Measurements from ENCODE around the gene PROSER3. TPM values are rescaled to one million over a fixed set of nuclear protein-coding genes. Genes with fewer than 3 reads are reported as not detected.

PROSER3 gene
- total RNA-seq, 1 experiment from 2014 or later, result 17.5 TPM

- H3K79me2 ChIP-seq (ENCODE audit: low read length), result no peaks in the 10 kb centered on the region
- no peaks in the 10 kb centered on the region for H4K20me1 ChIP-seq (ENCODE audit: insufficient read depth, low read depth, low read length)
- no peaks in the 10 kb centered on the region for H3K9me3 ChIP-seq (ENCODE audit: low read length)
- no peaks in the 10 kb centered on the region for H3K9me2 ChIP-seq (replicated peaks; ENCODE audit: insufficient read depth, low read length)
- H3K27me3 ChIP-seq (ENCODE audit: low read length), result no peaks in the 10 kb centered on the region
- no peak for DNase-seq
- H3K27ac ChIP-seq (ENCODE audit: low read length), result no peak overlapping the region
- no peak overlapping the region for H3K4me2 ChIP-seq (ENCODE audit: low read depth, low read length, poor library complexity, severe bottlenecking)
- no peak overlapping the region for H3K9ac ChIP-seq (ENCODE audit: low read length)
- H3K36me3 ChIP-seq (ENCODE audit: insufficient read depth, low read length), result no peaks in the 10 kb centered on the region
- H2AFZ ChIP-seq (ENCODE audit: low read length), result no peak overlapping the region
- no peaks in the 10 kb centered on the region for H3K4me1 ChIP-seq (ENCODE audit: low read length)
- no peak overlapping the region for H3K4me3 ChIP-seq (ENCODE audit: low read length)
Measured at GRCh38 chr19:35786299-35787160, 28.6 kb downstream of the PROSER3 start.

GRCh38 chr19:35787227-35787799, 29.3 kb downstream of the PROSER3 start:
- Histone ChIP-seq H3K4me1 (ENCODE audit: low read length) (no peaks in the 10 kb centered on the region), H3K9me2 (replicated peaks; ENCODE audit: insufficient read depth, low read length) (no peaks in the 10 kb centered on the region)
- DNase-seq, result no peak

GRCh38 chr19:35788205-35788960, 30.4 kb downstream of the PROSER3 start:
- no peak overlapping the region for H3K9ac ChIP-seq (ENCODE audit: low read length)
- H3K79me2 ChIP-seq (ENCODE audit: low read length), result no peaks in the 10 kb centered on the region
- no peak overlapping the region for H2AFZ ChIP-seq (ENCODE audit: low read length)
- no peaks in the 10 kb centered on the region for H3K27me3 ChIP-seq (ENCODE audit: low read length)
- H3K4me1 ChIP-seq (ENCODE audit: low read length), result no peaks in the 10 kb centered on the region
- no peak for DNase-seq
- H3K4me2 ChIP-seq (ENCODE audit: low read depth, low read length, poor library complexity, severe bottlenecking), result no peak overlapping the region
- H3K36me3 ChIP-seq (ENCODE audit: insufficient read depth, low read length), result no peaks in the 10 kb centered on the region
- no peaks in the 10 kb centered on the region for H4K20me1 ChIP-seq (ENCODE audit: insufficient read depth, low read depth, low read length)
- no peak overlapping the region for H3K27ac ChIP-seq (ENCODE audit: low read length)
- H3K4me3 ChIP-seq (ENCODE audit: low read length), result no peak overlapping the region
- no peaks in the 10 kb centered on the region for H3K9me2 ChIP-seq (replicated peaks; ENCODE audit: insufficient read depth, low read length)
- no peaks in the 10 kb centered on the region for H3K9me3 ChIP-seq (ENCODE audit: low read length)

More at GRCh38 chr19:35787227-35787799, 29.3 kb downstream of the PROSER3 start:
- Histone ChIP-seq H4K20me1 (ENCODE audit: insufficient read depth, low read depth, low read length) (no peaks in the 10 kb centered on the region), H3K9me3 (ENCODE audit: low read length) (no peaks in the 10 kb centered on the region), H3K9ac (ENCODE audit: low read length) (no peak overlapping the region), H3K4me2 (ENCODE audit: low read depth, low read length, poor library complexity, severe bottlenecking) (no peak overlapping the region), H3K27me3 (ENCODE audit: low read length) (no peaks in the 10 kb centered on the region), H3K79me2 (ENCODE audit: low read length) (no peaks in the 10 kb centered on the region), H2AFZ (ENCODE audit: low read length) (no peak overlapping the region), H3K27ac (ENCODE audit: low read length) (no peak overlapping the region), H3K4me3 (ENCODE audit: low read length) (no peak overlapping the region), H3K36me3 (ENCODE audit: insufficient read depth, low read length) (no peaks in the 10 kb centered on the region)

- no peak for DNase-seq
- Histone ChIP-seq H2AFZ (ENCODE audit: low read length) (no peak overlapping the region), H3K27me3 (ENCODE audit: low read length) (no peaks in the 10 kb centered on the region), H3K9me3 (ENCODE audit: low read length) (no peaks in the 10 kb centered on the region), H3K4me1 (ENCODE audit: low read length) (no peaks in the 10 kb centered on the region), H3K4me3 (ENCODE audit: low read length) (no peak overlapping the region), H3K9ac (ENCODE audit: low read length) (no peak overlapping the region), H3K4me2 (ENCODE audit: low read depth, low read length, poor library complexity, severe bottlenecking) (no peak overlapping the region), H3K36me3 (ENCODE audit: insufficient read depth, low read length) (no peaks in the 10 kb centered on the region), H4K20me1 (ENCODE audit: insufficient read depth, low read depth, low read length) (no peaks in the 10 kb centered on the region), H3K9me2 (replicated peaks; ENCODE audit: insufficient read depth, low read length) (no peaks in the 10 kb centered on the region), H3K27ac (ENCODE audit: low read length) (no peak overlapping the region), H3K79me2 (ENCODE audit: low read length) (no peaks in the 10 kb centered on the region)
Measured at GRCh38 chr19:35789195-35789977, 31.4 kb downstream of the PROSER3 start.

GRCh38 chr19:35789978-35790944, 32.3 kb downstream of the PROSER3 start:
- H3K4me3 ChIP-seq (ENCODE audit: low read length), result no peak overlapping the region
- H3K4me2 ChIP-seq (ENCODE audit: low read depth, low read length, poor library complexity, severe bottlenecking), result no peak overlapping the region
- no peak overlapping the region for H2AFZ ChIP-seq (ENCODE audit: low read length)
- H3K9ac ChIP-seq (ENCODE audit: low read length), result no peak overlapping the region
- H3K4me1 ChIP-seq (ENCODE audit: low read length), result no peaks in the 10 kb centered on the region
- no peaks in the 10 kb centered on the region for H3K36me3 ChIP-seq (ENCODE audit: insufficient read depth, low read length)
- DNase-seq, result no peak
- H3K27me3 ChIP-seq (ENCODE audit: low read length), result no peaks in the 10 kb centered on the region
- no peaks in the 10 kb centered on the region for H3K79me2 ChIP-seq (ENCODE audit: low read length)
- no peaks in the 10 kb centered on the region for H3K9me3 ChIP-seq (ENCODE audit: low read length)
- no peaks in the 10 kb centered on the region for H3K9me2 ChIP-seq (replicated peaks; ENCODE audit: insufficient read depth, low read length)
- H3K27ac ChIP-seq (ENCODE audit: low read length), result no peak overlapping the region
- no peaks in the 10 kb centered on the region for H4K20me1 ChIP-seq (ENCODE audit: insufficient read depth, low read depth, low read length)

- H3K9me2 ChIP-seq (replicated peaks; ENCODE audit: insufficient read depth, low read length), result no peaks in the 10 kb centered on the region
- no peaks in the 10 kb centered on the region for H3K36me3 ChIP-seq (ENCODE audit: insufficient read depth, low read length)
- H3K4me1 ChIP-seq (ENCODE audit: low read length), result no peaks in the 10 kb centered on the region
- H3K4me3 ChIP-seq (ENCODE audit: low read length), result no peak overlapping the region
- no peaks in the 10 kb centered on the region for H3K79me2 ChIP-seq (ENCODE audit: low read length)
- no peak overlapping the region for H3K9ac ChIP-seq (ENCODE audit: low read length)
- no peaks in the 10 kb centered on the region for H4K20me1 ChIP-seq (ENCODE audit: insufficient read depth, low read depth, low read length)
- no peak overlapping the region for H3K27ac ChIP-seq (ENCODE audit: low read length)
- no peak overlapping the region for H2AFZ ChIP-seq (ENCODE audit: low read length)
- peak; percentile 81 for DNase-seq
- no peak overlapping the region for H3K4me2 ChIP-seq (ENCODE audit: low read depth, low read length, poor library complexity, severe bottlenecking)
- no peaks in the 10 kb centered on the region for H3K27me3 ChIP-seq (ENCODE audit: low read length)
- no peaks in the 10 kb centered on the region for H3K9me3 ChIP-seq (ENCODE audit: low read length)
Measured at GRCh38 chr19:35790981-35791813, 33.2 kb downstream of the PROSER3 start.

All from Karpas-422 (cell line).